Gastrocnemius medialis (tissue), 4 donors: Measurements from ENCODE around the gene BCL2A1. TPM values are rescaled to one million over a fixed set of nuclear protein-coding genes. Genes with fewer than 3 reads are reported as not detected.

Experiments used
- ATAC-seq, 2 donors: fragments of 150-250 bp; one replicate each; pipeline ENCODE4 v1.9.1; 2016
- DNase-seq, 2 donors: peaks; one replicate each; pipeline ENCODE4 v3.0.0-alpha.2; 2019
- H3K27ac ChIP-seq, 4 donors: fragments of 200-600 bp; sonication (generic); 1 replicate in 1 of 4; 2 replicates in 3 of 4; pipeline ENCODE4 v1.5.1; 2016 to 2018; ENCODE audit warnings: mild to moderate bottlenecking in 2 of 4, moderate library complexity in 1 of 4
- H3K27me3 ChIP-seq, 3 donors: fragments of 200-600 bp; sonication (generic) in 2 of 3; 1 replicate in 1 of 3; 2 replicates in 2 of 3; pipeline versions ENCODE4 v1.5.1 to v1.6.0; 2016 to 2019; ENCODE audit warnings: mild to moderate bottlenecking in 1 of 3, moderate library complexity in 1 of 3
- H3K36me3 ChIP-seq, 2 donors: fragments of 200-600 bp; sonication (generic) in 1 of 2; one replicate each; pipeline ENCODE4 v1.5.1; 2017 to 2018
- H3K4me1 ChIP-seq, 2 donors: fragments of 200-600 bp; sonication (generic) in 1 of 2; one replicate each; pipeline ENCODE4 v1.5.1; 2016 to 2017; ENCODE audit warnings: mild to moderate bottlenecking in 2 of 2
- H3K4me3 ChIP-seq, 4 donors: fragments of 200-600 bp; sonication (generic) in 3 of 4; 1 replicate in 1 of 4; 2 replicates in 3 of 4; pipeline ENCODE4 v1.5.1; 2016 to 2019; ENCODE audit warnings: mild to moderate bottlenecking in 2 of 4
- H3K9me3 ChIP-seq, 3 donors: fragments of 200-600 bp; sonication (generic) in 2 of 3; 1 replicate in 1 of 3; 2 replicates in 2 of 3; pipeline ENCODE4 v1.5.1; 2016 to 2019
- CTCF ChIP-seq, 5 experiments: fragments of 450-650 bp in 3 of 5; fragments of 200-600 bp in 2 of 5; sonication (generic) in 2 of 5; IDR thresholded peaks in 4 of 5; conservative IDR thresholded peaks in 1 of 5; 1 replicate in 4 of 5; 2 replicates in 1 of 5; pipeline ENCODE4 v1.5.1; 2016 to 2019; ENCODE audit warnings: antibody characterized with exemption in 5 of 5, mild to moderate bottlenecking in 3 of 5, moderate library complexity in 3 of 5
- POLR2A ChIP-seq, 2 donors: fragments of 450-650 bp; IDR thresholded peaks; one replicate each; pipeline ENCODE4 v1.6.1; 2017; ENCODE audit warnings: antibody characterized with exemption in 2 of 2, mild to moderate bottlenecking in 2 of 2, moderate library complexity in 2 of 2
- in situ Hi-C, 4 donors: fragments of 200-750 bp; cut with MboI; loops; one replicate each; pipeline versions ENCODE4 v1.15.0 to v1.8.0; 2017; ENCODE audit warnings: low sequenced_read_pairs in 4 of 4
- intact Hi-C: fragments of 100-400 bp; cut with DNase I; formaldehyde crosslinking; loops from one replicate; pipeline ENCODE4 v1.15.1; 2023; ENCODE audit warnings: low total_unique reads
- total RNA-seq, 4 donors: library from RNA; depleted of rRNA; stranded (reverse); fragments of >200 nt; gene quantifications; one replicate each; pipeline versions ENCODE4 v1.1.0 to v1.2.3, GENCODE V29; 2016

Gene BCL2A1
- total RNA-seq, 4 donors from 2014 or later = 3.8 TPM; not detected in 3

DNA sequence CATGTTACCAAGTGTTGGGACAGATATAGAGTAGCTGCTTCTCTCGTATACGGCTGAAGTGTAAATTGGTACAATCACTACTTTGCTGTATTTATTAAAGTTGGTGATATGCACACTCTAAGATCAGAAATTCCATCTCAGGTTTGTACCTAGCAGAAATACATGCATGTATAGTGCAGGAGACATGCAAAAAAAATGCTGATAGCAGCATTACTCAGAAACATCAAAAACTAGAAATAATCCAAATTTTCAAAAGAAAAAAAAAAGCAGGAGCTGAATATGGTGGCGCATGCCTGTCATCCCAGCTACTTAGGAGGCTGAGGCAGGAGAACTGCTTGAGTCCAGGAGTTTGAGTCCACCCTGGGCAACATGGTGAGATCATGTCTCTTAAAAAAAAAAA, 31.3 kb upstream of the BCL2A1 start:
- H3K4me1 ChIP-seq = no peaks in the 10 kb centered on the region
- TF ChIP-seq POLR2A (IDR thresholded peaks at IDR 0.05) = no peak
- no peak for TF ChIP-seq CTCF (IDR thresholded peaks at IDR 0.05 in 4 of 5, conservative IDR thresholded peaks at IDR 0.05 in 1 of 5)

DNA sequence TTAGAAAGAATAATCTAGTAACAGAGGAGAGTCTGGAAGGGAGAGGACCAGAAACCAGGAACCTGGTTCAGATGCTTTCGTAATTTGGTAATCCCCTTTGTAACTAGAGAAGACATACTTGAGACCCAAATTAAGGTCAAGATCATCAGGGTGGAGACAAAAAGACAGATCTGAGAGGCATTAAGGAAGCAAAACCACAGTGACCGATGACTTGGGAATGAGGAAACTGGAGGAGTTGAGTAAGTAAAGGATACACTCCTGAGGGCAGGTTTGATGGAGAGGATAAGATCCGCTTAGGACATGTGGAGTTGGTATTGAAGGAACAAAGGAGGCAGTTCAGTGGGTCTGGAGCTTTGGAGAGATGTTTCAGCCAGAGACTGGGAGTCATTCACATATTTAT, 23.6 kb upstream of the BCL2A1 start:
- Histone ChIP-seq H3K27ac (no peak overlapping the region), H3K36me3 (no peaks in the 10 kb centered on the region), H3K9me3 (no peaks in the 10 kb centered on the region), H3K4me3 (no peak overlapping the region), H3K4me1 (peaks cover 0 to 2% of the 10 kb centered on the region in 2 donors), H3K27me3 (no peaks in the 10 kb centered on the region)
- intact Hi-C loops = no loop called here
- no peak for TF ChIP-seq POLR2A (IDR thresholded peaks at IDR 0.05)
- ATAC-seq = no peak
- in situ Hi-C loops = loop anchor here in 3 of 4 donors (10.0 kb wide), 2 partner anchors 90 to 610 kb away; no protein-coding TSS in a partner anchor
- no peak for DNase-seq

More for the DNA sequence above, 31.3 kb upstream of the BCL2A1 start:
- Histone ChIP-seq H3K9me3 (no peaks in the 10 kb centered on the region), H3K4me3 (no peak overlapping the region), H3K27me3 (no peaks in the 10 kb centered on the region), H3K36me3 (no peaks in the 10 kb centered on the region), H3K27ac (no peak overlapping the region)
- in situ Hi-C loops (no loop called here), intact Hi-C loops (no loop called here)
- no peak for DNase-seq
- ATAC-seq = no peak

DNA sequence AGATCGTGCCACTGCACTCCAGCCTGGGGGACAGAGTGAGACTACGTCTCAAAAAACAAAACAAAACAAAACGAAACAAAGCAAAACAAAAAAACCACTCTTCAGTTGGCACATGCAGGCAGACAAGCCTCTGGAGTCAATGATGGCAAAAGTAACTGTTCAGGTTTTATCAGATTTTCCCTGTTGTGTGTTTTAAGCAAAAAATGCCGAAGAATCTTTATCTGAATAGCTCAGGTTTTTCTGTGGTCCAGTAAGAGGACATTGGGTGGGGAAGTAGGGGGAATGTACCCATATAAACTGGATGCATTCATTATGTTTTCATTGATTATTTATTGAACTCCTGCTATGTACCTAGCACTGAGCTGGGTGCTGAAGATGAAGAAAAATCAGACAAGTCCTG, 20.8 kb upstream of the BCL2A1 start:
- no peaks in the 10 kb centered on the region for H3K27me3 ChIP-seq
- TF ChIP-seq CTCF (IDR thresholded peaks at IDR 0.05 in 4 of 5, conservative IDR thresholded peaks at IDR 0.05 in 1 of 5) = no peak
- no peak for TF ChIP-seq POLR2A (IDR thresholded peaks at IDR 0.05)
- no peaks in the 10 kb centered on the region for H3K9me3 ChIP-seq
- peaks cover 0 to 2% of the 10 kb centered on the region in 2 donors for H3K4me1 ChIP-seq
- DNase-seq = no peak
- in situ Hi-C loops = loop anchor here in 3 of 4 donors (10.0 kb wide), 2 partner anchors 87 to 607 kb away; no protein-coding TSS in a partner anchor
- intact Hi-C loops = no loop called here
- ATAC-seq = no peak
- H3K36me3 ChIP-seq = no peaks in the 10 kb centered on the region
- no peak overlapping the region for H3K27ac ChIP-seq
- H3K4me3 ChIP-seq = no peak overlapping the region

DNA sequence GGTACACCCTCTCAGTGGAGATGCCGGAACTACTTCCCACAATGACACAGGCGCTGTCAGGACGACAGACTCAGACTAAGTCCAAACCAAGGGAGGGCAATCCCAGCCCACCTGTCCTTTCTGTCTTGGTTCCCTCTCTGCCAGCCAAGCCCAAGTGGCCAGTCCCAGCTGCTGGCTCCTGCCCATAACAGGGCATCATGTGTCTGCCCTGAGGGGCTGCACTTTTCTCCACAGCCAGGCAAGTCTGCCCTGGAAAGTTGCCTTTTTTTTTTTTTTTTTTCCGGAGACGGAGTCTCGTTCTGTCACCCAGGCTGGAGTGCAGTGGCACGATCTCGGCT, 20.0 kb upstream of the BCL2A1 start:
- Histone ChIP-seq H3K27me3 (no peaks in the 10 kb centered on the region), H3K9me3 (no peaks in the 10 kb centered on the region), H3K4me1 (peaks cover 0 to 2% of the 10 kb centered on the region in 2 donors), H3K27ac (no peak overlapping the region), H3K36me3 (no peaks in the 10 kb centered on the region), H3K4me3 (no peak overlapping the region)
- TF ChIP-seq POLR2A (IDR thresholded peaks at IDR 0.05) (no peak), CTCF (IDR thresholded peaks at IDR 0.05 in 4 of 5, conservative IDR thresholded peaks at IDR 0.05 in 1 of 5) (no peak)
- no peak for ATAC-seq
- DNase-seq = no peak
- in situ Hi-C loops (loop anchor here in 3 of 4 donors (10.0 kb wide), 2 partner anchors 86 to 606 kb away; no protein-coding TSS in a partner anchor), intact Hi-C loops (no loop called here)

DNA sequence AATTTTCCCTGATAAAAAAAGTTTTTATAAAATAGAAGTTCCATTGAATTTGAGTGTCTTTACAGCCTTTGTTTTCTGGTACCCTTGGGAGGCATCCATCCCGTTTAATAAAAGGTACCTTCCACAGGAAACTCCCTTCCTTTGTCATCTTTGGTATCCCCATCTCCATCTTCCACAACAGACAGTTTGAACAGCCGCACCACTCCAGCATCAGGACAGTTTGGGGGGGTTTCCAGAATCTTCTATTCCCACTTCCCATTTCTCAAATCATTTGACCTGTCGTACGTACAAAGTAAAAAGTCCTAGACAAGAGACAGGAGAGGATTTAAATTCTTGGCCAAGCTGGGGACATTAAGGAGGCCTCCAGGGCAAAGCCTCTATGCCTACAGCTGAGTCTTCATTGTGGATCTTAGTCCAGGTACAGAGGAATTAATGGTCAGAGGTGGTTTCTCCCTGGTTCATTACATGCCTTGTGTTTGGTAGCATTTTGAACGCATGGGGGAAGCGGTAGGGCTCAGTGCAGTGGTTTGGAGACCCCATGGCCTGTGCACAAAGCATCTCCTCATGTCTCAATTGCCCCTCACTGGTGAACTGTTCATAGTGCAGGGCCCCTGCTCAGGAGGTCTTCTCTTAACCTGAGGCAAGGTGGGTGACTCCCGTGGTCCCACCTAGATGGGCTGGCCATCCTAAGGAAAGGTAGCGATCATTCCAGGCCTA, 19.4 kb upstream of the BCL2A1 start:
- intact Hi-C loops (no loop called here), in situ Hi-C loops (loop anchor here in 3 of 4 donors (10.0 kb wide), 2 partner anchors 86 to 606 kb away; no protein-coding TSS in a partner anchor)
- Histone ChIP-seq H3K36me3 (no peaks in the 10 kb centered on the region), H3K27me3 (no peaks in the 10 kb centered on the region), H3K27ac (no peak overlapping the region), H3K9me3 (no peaks in the 10 kb centered on the region), H3K4me1 (peaks cover 0 to 2% of the 10 kb centered on the region in 2 donors), H3K4me3 (no peak overlapping the region)
- TF ChIP-seq POLR2A (IDR thresholded peaks at IDR 0.05) (no peak), CTCF (IDR thresholded peaks at IDR 0.05 in 4 of 5, conservative IDR thresholded peaks at IDR 0.05 in 1 of 5) (no peak)
- ATAC-seq = no peak
- DNase-seq = no peak
